Pancreas (tissue), 10 donors: Measurements from ENCODE around the gene EVX2. TPM values are rescaled to one million over a fixed set of nuclear protein-coding genes. Genes with fewer than 3 reads are reported as not detected.

ENCODE experiments used
- ATAC-seq, 4 donors: fragments of 200-7000 bp; cut with Tn5 transposase; one replicate each; pipeline versions ENCODE4 v1.8.0 to v1.9.1; 2020; ENCODE audit warnings: mild to moderate bottlenecking in 4 of 4, moderate library complexity in 4 of 4
- DNase-seq, 6 donors: peaks; one replicate each; pipeline ENCODE4 v3.0.0-alpha.2; 2020
- FAIRE-seq: peaks from 2 replicates; lab custom pipeline; 2012; peaks lifted over from hg19 to GRCh38; lab: Jason Lieb, UNC
- H3K27ac ChIP-seq, 4 donors: fragments of 200-600 bp; sonication (generic); 1 replicate in 3 of 4; 2 replicates in 1 of 4; pipeline versions ENCODE4 v1.5.0 to v1.8.0; 2020
- H3K27me3 ChIP-seq, 4 donors: fragments of 200-600 bp; one replicate each; pipeline ENCODE4 v1.8.0; 2021
- H3K36me3 ChIP-seq, 3 donors: fragments of 200-600 bp; sonication (generic) in 1 of 3; one replicate each; pipeline versions ENCODE4 v1.5.0 to v1.8.0; 2020 to 2021
- H3K4me1 ChIP-seq, 3 donors: fragments of 200-600 bp; one replicate each; pipeline ENCODE4 v1.8.0; 2021
- H3K4me3 ChIP-seq, 4 donors: fragments of 200-600 bp; sonication (generic) in 2 of 4; one replicate each; pipeline versions ENCODE4 v1.5.0 to v1.8.0; 2020 to 2021
- H3K9me3 ChIP-seq, 4 donors: fragments of 200-600 bp; one replicate each; pipeline ENCODE4 v1.8.0; 2021
- WGBS, 2 donors: extraction: QIAGEN DNeasy Blood & Tissue Kit; methylation state at CpG; one replicate each; pipeline ENCODE4 v1.1.7; 2013; 5-methylcytosine and 5-hydroxymethylcytosine counted together
- intact Hi-C, 3 donors: fragments of 100-400 bp; cut with DNase I; formaldehyde crosslinking; loops; one replicate each; pipeline versions ENCODE4 v1.11.1 to v1.14.2; 2022
- polyA plus RNA-seq, 2 donors: library from polyadenylated mRNA; stranded (reverse); fragments of 200-250 nt; gene quantifications; one replicate each; pipeline ENCODE4 v1.2.3, GENCODE V29; 2013
- total RNA-seq, 6 donors: library from RNA; stranded (reverse); fragmentation: NEBNext Ultra II Directional in 4 of 6; extraction: Animal tissue kit (Norgen Biotek cat#: 25700) in 4 of 6; gene quantifications; one replicate each; pipeline versions ENCODE4 v1.2.1 to v1.2.4, GENCODE V29; 2021 to 2023
- TF ChIP-seq, protein P1 (sequence below), 4 donors: fragments of 200-600 bp; sonication (generic) in 3 of 4; IDR thresholded peaks; one replicate each; pipeline versions ENCODE4 v1.5.0 to v1.8.0; 2021; ENCODE audit warnings: antibody characterized with exemption in 4 of 4
- donor health status: healthy with polysubstance abuse.
- donor health status: DM: no; HTN: no; CAD: no; lungs with moderate emphysema.
- donor health status: DM: no; HTN: no; CAD: no.
- donor health status: control.
- donor health status: control.
- donor health status: Bipolar disorder and iron deficiency.
- donor health status: DM: yes; HTN: yes; CAD: no.
- donor health status: DM: no; HTN: no; CAD: no.
- donor health status: DM: no; HTN: no; CAD: no.
- donor health status: DM: yes; HTN: yes; CAD: no.

Gene EVX2
- total and polyA plus RNA-seq, 8 donors, result 0.02 TPM; not detected in 7

DNA sequence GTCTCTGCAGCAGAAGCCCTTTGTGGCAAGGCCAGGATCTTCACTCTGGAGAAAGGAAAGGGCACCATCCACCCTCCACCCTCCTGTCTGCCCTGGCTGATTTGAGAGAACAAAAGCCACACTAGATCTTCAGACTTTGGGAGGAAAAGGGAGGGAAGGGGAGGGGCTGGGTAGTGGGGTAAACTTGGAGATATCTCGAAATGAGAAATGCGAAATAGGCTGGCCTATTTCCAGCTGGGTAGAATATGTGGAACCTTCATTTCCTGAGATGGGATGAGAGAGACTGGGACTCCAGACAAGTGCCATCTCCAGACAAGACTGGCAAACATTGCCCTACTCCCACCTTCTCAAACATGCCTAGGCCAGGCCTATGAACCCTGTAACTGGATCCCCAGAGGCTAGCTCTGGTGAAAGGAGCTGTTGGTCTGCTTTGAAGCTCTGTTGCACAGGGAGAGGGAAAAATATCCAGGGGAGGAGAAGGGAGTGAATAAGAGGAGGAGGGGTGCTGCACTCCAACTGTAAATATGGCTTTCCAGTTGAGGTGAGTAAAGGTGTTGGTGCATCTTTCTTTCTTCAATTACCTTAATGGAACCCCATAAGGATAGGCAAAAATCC, 17.6 kb upstream of the EVX2 start:
- Histone ChIP-seq H3K4me1 (peaks cover 0 to 8% (median 4%) of the 10 kb centered on the region in 3 donors), H3K4me3 (no peak overlapping the region), H3K36me3 (no peaks in the 10 kb centered on the region), H3K9me3 (no peaks in the 10 kb centered on the region), H3K27ac (no peak overlapping the region), H3K27me3 (peaks cover 2 to 77% (median 33%) of the 10 kb centered on the region in 4 donors)
- TF ChIP-seq, protein P1, sequence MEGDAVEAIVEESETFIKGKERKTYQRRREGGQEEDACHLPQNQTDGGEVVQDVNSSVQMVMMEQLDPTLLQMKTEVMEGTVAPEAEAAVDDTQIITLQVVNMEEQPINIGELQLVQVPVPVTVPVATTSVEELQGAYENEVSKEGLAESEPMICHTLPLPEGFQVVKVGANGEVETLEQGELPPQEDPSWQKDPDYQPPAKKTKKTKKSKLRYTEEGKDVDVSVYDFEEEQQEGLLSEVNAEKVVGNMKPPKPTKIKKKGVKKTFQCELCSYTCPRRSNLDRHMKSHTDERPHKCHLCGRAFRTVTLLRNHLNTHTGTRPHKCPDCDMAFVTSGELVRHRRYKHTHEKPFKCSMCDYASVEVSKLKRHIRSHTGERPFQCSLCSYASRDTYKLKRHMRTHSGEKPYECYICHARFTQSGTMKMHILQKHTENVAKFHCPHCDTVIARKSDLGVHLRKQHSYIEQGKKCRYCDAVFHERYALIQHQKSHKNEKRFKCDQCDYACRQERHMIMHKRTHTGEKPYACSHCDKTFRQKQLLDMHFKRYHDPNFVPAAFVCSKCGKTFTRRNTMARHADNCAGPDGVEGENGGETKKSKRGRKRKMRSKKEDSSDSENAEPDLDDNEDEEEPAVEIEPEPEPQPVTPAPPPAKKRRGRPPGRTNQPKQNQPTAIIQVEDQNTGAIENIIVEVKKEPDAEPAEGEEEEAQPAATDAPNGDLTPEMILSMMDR (IDR thresholded peaks at IDR 0.05), result no peak
- FAIRE-seq, result no peak
- WGBS, 2 donors, result 7 to 11% methylated on average over 2 of the region's 2 CpGs
- intact Hi-C loops, result loop anchor here in 1 of 3 donors (10.0 kb wide), 1 partner anchor 747 kb away; no protein-coding TSS in a partner anchor
- no peak for ATAC-seq
- DNase-seq, result no peak

DNA sequence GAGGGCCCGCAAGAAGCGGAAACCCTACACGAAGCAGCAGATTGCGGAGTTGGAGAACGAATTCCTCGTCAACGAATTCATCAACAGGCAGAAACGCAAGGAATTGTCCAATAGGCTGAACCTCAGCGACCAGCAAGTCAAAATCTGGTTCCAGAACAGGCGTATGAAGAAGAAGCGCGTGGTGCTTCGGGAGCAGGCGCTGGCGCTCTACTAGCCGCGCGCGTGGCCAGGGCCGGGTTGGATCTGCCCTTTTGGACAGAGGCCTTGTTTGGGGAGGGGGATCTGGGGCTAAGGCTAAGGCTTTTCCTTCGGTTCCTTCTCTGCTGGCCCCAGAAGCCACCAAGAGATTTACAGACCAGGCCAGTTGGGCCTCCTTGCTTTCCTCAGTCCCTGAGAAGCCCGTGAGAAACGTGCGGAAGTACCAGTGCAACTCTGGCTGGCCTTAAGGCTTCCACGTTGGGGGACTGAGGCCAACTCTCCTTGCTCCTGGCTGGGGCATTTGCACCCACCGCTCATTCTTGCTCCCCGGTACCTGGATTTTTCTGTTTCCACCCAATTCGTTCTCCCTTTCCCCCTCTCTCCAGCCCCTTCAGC, 16.9 kb upstream of the EVX2 start:
- whole genome bisulfite sequencing, 2 donors, result 10 to 12% methylated on average over 28 of the region's 28 CpGs
- no peaks in the 10 kb centered on the region for H3K36me3 ChIP-seq
- DNase-seq (no peak), FAIRE-seq (no peak), ATAC-seq (no peak)
- no peak overlapping the region for H3K27ac ChIP-seq
- H3K27me3 ChIP-seq, result peaks cover 2 to 84% (median 40%) of the 10 kb centered on the region in 4 donors
- no peak overlapping the region for H3K4me3 ChIP-seq
- TF ChIP-seq, protein P1 (IDR thresholded peaks at IDR 0.05), result no peak
- H3K9me3 ChIP-seq, result no peaks in the 10 kb centered on the region
- intact Hi-C loops, result loop anchor here in 1 of 3 donors (10.0 kb wide), 1 partner anchor 746 kb away; no protein-coding TSS in a partner anchor
- peaks cover 0 to 8% (median 4%) of the 10 kb centered on the region in 3 donors for H3K4me1 ChIP-seq

DNA sequence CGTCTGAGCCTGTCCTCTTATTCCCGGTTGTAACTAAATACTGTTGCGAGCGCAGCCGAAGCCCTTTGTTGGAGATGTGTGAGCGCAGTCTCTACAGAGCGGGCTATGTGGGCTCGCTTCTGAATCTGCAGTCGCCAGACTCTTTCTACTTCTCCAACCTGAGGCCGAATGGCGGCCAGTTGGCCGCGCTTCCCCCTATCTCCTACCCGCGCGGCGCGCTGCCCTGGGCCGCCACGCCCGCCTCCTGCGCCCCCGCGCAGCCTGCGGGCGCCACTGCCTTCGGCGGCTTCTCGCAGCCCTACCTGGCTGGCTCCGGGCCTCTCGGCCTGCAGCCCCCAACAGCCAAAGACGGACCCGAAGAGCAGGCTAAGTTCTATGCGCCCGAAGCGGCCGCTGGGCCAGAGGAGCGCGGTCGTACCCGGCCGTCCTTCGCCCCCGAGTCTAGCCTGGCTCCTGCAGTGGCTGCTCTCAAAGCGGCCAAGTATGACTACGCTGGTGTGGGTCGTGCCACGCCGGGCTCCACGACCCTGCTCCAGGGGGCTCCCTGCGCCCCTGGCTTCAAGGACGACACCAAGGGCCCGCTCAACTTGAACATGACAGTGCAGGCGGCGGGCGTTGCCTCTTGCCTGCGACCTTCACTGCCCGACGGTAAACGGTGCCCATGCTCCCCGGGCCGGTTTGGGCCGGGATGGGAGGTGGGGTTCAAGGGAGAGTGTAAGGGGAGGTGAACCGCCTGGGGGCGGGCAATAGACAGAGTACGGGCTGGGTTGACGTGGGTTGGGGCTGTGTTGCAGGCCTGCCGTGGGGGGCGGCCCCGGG, 16.2 kb upstream of the EVX2 start, which contains the start of gene HOXD12:
HOXD12 (plus strand) TSS at position 68 of the 819 bp plus-strand sequence; CDS start at position 75, 7 bp downstream.
- WGBS, 2 donors, result 5 to 6% methylated on average over 70 of the region's 70 CpGs
- no peak for FAIRE-seq
- Histone ChIP-seq H3K9me3 (no peaks in the 10 kb centered on the region), H3K4me3 (no peak within 1 kb of the TSS), H3K4me1 (peaks cover 0 to 8% (median 4%) of the 10 kb centered on the region in 3 donors), H3K27ac (no peak within 1 kb of the TSS), H3K27me3 (peaks cover 3 to 87% (median 45%) of the 10 kb centered on the region in 4 donors), H3K36me3 (no peaks in the 10 kb centered on the region)
- intact Hi-C loops, result loop anchor here in 1 of 3 donors (5.0 to 10.0 kb wide), 2 partner anchors 418 to 745 kb away; no protein-coding TSS in a partner anchor
- ATAC-seq, result no peak
- TF ChIP-seq, protein P1 (IDR thresholded peaks at IDR 0.05), result no peak
- DNase-seq, result peak in 1 of 6 donors; percentile 77

- WGBS, 2 donors, result 6 to 7% methylated on average over 30 of the region's 30 CpGs
- intact Hi-C loops, result loop anchor here in 1 of 3 donors (5.0 kb wide), 1 partner anchor 417 kb away; no protein-coding TSS in a partner anchor
Measured at GRCh38 chr2:176099159-176099727, 15.5 kb upstream of the EVX2 start.

More at GRCh38 chr2:176099159-176099727, 15.5 kb upstream of the EVX2 start:
- Histone ChIP-seq H3K9me3 (no peaks in the 10 kb centered on the region), H3K36me3 (no peaks in the 10 kb centered on the region), H3K4me3 (no peak overlapping the region), H3K27me3 (peaks cover 8 to 87% (median 44%) of the 10 kb centered on the region in 4 donors), H3K4me1 (peaks cover 0 to 4% (median 4%) of the 10 kb centered on the region in 3 donors), H3K27ac (no peak overlapping the region)
- no peak for DNase-seq
- TF ChIP-seq, protein P1 (IDR thresholded peaks at IDR 0.05), result no peak
- no peak for FAIRE-seq
- ATAC-seq, result no peak
